GM18505 (cell line): ENCODE measurements around the gene SLC8A2.

Source experiments
- ATAC-seq: cut with Tn5 transposase; IDR thresholded peaks from one replicate; pipeline ENCODE4 v1.9.1; 2021; ENCODE audit not compliant: unreplicated experiment
- POLR2A ChIP-seq: IDR thresholded peaks from 4 replicates; pipeline ENCODE4 v1.6.1; 2011; ENCODE audit warnings: borderline replicate concordance; ENCODE audit not compliant: insufficient read depth, insufficient read length; ENCODE audit errors: extremely low read depth

The SLC8A2 gene

DNA sequence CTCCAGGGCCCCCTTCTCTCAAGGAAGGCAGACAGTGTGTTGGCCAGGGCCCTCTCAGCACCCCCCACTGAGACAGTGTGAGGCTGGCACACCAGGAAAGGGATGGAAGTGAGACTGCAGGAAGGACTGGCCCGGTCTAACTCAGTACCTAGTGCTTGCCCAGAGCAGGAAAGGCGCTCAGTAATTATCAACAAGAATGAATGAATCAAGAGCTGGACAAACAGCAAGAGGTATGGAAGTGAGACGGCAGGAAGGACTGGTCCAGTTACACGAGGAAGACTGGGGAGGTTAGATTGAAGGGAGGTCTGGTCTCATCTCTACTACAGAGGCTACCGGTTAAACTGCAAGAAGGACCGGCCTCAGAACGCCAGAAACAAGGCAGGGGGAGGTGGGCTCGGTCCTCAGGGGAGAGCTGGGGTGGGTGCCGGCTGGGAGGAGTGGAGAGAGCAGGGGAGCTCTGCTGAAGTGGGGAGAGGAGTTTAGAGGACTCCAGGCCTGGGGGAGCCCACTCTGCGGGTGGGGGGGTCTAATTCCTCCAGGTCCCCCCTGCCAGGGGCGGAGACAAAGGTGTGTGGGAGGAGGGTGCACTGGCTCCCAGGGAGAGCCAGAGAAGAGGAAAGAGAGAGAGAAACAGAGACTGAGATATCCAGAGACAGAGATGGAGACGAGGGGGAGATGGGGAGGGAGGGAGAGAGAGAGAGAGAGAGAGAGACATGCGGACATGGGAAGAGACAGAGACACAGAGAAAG, 1.1 kb downstream of the SLC8A2 start:
- no peak for TF ChIP-seq POLR2A
- no peak for ATAC-seq

- no peak for ATAC-seq
- TF ChIP-seq POLR2A, result no peak
Measured at GRCh38 chr19:47469719-47470118, 2.0 kb downstream of the SLC8A2 start.

- TF ChIP-seq POLR2A, result no peak
- no peak for ATAC-seq
Measured at GRCh38 chr19:47469363-47469700, 2.4 kb downstream of the SLC8A2 start.

DNA sequence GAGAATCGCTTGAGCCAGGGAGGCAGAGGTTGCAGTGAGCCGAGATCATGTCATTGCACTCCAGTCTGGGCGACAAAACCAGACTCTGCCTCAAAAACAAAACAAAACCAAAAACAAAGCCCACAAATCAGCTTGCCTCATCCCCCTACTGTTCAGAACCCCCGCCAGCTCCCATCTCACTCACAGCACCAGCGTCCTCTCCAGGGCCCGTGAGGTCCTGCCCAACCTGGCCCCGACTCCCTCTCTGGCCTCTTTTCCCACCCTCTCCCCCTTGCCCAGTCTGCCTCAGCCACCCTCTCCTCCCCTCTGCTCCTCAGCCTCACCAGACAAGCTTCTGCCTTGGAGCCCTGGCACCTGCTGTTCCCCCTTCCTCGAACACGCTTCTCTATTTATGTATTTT, 3.8 kb downstream of the SLC8A2 start:
- ATAC-seq, result no peak
- no peak for TF ChIP-seq POLR2A

DNA sequence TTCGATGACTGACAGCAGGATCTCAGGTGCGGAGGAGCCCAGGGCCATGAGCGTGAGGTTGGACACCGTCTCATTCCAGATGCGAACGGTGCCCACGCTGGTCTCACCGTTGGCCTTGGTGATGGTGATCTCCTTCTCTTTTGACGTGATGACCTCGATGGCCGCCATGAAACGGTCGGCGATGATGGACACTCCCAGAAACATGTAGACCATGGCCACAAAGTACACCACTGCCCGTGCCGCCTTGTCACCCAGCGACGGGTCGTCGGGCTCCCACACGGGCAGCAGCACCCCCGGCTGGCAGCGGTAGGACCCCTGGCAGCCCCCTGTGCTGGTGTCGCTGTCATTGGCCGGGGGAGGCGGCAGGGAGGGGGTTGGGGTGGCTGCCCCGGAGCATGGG, 5.7 kb downstream of the SLC8A2 start:
- no peak for TF ChIP-seq POLR2A
- ATAC-seq, result no peak

DNA sequence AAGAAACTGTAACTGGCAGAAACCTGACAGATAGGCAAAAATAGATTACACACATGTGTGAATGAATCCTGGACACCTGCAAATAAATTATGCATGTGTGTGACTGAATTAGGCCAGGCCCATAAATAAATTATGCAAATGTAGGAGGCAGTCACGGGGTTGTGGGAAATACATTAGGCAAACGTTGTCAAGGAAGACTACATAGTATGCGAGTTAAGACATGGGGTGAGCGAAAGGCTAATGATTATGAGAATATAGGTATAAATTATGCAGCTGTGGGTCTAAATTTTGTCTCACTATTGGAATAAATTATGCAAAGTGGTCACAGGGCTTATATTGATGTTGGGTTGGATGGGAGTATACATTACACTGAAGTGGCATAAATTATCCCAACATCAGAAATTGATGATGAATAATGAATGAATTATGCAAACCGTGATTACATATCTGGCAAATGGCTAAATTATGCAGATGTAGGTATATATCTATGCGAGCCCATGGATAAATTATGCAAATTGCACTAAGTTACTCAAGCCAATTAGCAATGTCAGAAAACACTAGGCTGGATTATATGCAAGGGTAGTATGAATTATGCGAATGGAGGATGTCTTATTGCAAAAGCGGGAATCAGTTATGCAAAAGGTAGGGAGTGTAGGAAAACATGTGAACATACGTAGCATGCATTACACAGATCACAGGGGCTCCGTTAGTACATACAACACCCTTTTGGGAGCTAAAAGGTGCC, 6.8 kb downstream of the SLC8A2 start:
- ATAC-seq, result no peak
- no peak for TF ChIP-seq POLR2A

- TF ChIP-seq POLR2A, result no peak
Measured at GRCh38 chr19:47461876-47462275, 9.8 kb downstream of the SLC8A2 start.

GRCh38 chr19:47459477-47459876, 12.2 kb downstream of the SLC8A2 start:
- no peak for TF ChIP-seq POLR2A
- ATAC-seq, result no peak

More at GRCh38 chr19:47461876-47462275, 9.8 kb downstream of the SLC8A2 start:
- ATAC-seq, result no peak

GRCh38 chr19:47458672-47459071, 13.0 kb downstream of the SLC8A2 start:
- ATAC-seq, result no peak
- TF ChIP-seq POLR2A, result no peak

- ATAC-seq, result no peak
- TF ChIP-seq POLR2A, result no peak
Measured at GRCh38 chr19:47456721-47457474, 14.8 kb downstream of the SLC8A2 start.

- no peak for ATAC-seq
- no peak for TF ChIP-seq POLR2A
Measured at GRCh38 chr19:47450478-47450877, 21.2 kb downstream of the SLC8A2 start.

DNA sequence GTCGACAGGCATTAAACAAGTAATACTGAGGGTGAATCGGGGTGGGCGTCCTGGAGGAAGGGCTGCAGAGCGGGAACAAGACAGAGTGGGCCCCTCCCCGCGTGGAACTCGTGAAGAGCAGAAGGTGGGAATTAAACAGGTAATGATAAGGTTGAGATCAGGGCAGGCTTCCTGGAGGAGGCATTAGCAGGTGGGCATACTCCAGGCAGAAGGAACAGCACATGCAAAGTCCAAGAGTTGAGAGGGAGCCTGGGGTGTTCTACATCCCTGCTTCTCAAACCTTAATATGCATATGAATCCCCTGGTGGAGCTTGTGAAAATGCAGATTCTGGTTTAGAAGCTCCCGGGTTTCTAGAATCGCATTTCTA, 23.3 kb downstream of the SLC8A2 start:
- ATAC-seq, result no peak
- no peak for TF ChIP-seq POLR2A

DNA sequence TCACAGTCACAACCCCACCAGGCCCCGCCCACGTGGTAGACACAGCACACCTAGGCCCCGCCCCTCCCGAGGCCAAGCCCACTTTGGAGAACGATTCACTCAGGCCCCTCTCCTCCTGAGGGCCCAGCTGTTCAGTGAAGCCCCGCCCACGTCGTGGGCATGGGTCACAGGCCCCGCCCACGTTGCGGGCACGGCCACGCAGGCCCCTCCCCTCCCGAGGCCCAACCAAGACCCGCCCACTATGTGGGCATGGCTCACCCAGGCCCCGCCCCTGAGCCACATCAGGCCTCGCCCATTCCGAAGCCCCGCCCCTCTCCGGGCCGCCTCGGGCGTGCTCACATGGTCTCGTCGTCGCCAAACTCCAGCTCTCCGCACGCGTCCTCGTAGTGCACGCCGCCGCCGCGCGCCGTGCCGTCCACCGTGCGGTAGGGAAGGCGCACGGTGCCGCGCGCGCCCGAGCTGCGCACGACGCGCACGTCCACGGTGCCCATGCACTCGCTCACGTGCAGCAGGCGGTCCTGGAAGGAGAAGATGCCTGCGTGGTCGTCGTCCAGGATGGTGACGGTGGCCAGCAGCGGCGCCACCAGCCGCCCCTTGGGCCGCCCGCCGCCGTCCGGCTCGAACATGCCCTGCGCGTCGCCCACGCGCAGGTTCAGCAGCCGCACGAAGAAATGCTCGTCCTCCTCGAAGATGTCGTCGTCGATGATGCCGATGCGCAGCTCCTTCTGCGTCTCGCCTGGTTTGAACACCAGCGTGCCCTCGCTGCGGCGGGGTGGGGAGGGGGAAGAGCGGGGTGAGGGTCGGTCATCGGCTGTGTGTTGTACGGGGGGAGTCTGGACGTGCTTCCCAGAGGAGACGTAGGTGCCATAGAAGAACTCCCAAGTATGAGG, 24.0 kb downstream of the SLC8A2 start:
- no peak for TF ChIP-seq POLR2A
- ATAC-seq, result no peak
